Activated CD8-positive, alpha-beta memory T cell treated with anti-CD3 and anti-CD28 coated beads, Interleukin-2, amount 50 U/mL, for 4 hours (primary cell): ENCODE measurements around the gene IL17C.
"Not testable (repeated sequence)": the region's sequence is repeated elsewhere in the genome, so short reads cannot be mapped to it uniquely, and the experiment has no call there.

ENCODE experiments used
- DNase-seq: peaks from one replicate; pipeline ENCODE4 v3.0.0-alpha.2; 2020

IL17C gene

DNA sequence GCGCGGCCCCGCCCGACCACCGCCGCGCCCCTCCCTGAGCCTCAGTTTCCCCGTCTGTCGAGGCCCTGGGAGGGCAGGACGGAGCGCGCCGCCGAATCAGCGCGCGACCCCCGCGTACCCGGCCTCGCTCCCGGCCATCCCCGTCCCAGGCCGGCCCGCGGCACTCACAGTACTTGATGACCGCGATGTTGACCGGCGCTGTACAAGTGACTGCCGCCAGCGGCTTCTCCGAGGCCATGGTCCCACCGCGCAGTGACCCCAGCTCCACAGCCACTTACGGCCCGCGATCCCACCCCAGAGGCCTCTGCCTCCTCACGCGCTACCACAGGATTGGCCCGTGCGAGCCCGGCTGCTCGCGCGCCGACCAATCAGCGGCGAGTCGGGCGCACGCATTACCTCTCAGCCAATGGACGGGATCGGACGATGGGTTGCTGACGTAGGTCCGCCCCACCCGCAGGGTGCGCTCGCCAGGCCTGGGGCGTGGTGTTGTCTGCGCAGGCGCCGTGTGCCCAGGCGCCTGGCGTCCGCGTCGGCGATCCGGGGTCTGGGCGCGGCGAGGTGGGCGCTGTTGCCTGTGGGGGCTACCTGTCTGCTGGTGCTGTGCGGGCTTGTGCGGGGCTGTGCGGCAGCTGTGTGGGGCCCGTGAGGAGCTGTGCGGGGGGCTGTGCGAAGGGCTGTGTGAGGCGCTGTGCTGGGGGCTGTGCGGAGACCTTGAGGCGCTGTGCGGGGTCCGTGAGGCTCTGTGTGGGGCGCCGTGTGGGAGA lies 24.7 kb downstream of the IL17C start, which contains the start of gene MVD:
Gene MVD, minus strand, starts transcription at position 249 of the 764 bp plus-strand sequence. Its CDS starts 11 bp downstream, at position 238.
- peak; percentile 95 for DNase-seq

DNA sequence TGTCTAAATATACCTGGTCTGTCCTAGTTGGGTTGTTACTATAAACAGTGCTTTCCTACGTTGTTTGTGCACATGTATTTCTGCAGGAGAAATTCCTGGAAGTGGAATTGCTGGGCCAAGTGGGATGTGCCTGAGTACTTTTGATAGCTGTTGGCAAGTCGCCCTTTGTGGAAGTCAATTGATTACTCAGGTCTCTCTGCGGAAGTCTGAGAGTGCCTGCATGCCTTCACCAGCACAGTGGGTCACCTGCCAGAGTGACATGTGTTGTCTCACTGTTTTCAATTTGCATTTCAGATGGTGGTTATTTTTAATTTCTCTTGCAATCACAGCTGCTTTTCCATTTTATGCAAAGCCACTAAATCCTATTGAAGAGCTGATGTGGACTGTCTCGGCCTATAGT lies 26.8 kb downstream of the IL17C start:
- no peak for DNase-seq

DNA sequence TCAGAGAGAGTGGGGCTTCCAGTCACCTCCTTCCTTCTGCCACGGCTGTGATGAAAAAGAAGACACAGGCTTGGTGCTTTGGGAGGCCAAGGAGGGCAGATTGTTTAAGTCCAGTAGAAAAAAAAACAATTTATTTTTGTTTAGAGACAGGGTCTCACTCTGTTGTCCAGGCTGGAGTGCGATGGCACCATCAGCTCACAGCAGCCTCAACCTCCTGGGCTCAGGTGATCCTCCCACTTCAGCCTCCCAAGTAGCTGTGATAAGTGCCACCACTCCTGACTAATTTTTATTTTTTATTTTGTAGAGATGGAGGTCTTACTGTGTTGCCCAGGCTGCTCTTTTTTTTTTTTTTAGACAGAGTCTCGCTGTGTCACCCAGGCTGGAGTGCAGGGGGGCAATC lies 27.2 kb downstream of the IL17C start:
- DNase-seq, result no peak

DNA sequence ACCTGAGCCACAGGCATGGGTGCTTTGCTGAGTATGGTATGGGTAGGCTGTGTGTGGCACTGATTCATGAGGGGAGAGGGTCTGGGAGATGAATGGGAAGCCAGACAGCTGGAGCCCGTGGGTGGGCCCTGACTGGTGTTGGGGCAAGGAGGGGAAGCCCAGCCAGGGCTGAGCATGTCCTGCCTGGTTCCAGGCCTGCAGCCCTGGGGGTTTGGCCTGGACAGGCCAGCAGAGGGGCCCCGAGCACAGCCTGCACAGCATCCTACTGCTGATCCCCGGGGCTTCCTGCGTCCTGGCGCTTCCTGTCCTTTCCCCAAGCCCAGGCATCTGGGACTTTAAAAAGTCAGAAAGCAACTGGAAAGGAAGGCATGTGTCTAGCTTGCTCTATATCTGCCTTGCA lies 29.1 kb downstream of the IL17C start:
- no peak for DNase-seq

DNA sequence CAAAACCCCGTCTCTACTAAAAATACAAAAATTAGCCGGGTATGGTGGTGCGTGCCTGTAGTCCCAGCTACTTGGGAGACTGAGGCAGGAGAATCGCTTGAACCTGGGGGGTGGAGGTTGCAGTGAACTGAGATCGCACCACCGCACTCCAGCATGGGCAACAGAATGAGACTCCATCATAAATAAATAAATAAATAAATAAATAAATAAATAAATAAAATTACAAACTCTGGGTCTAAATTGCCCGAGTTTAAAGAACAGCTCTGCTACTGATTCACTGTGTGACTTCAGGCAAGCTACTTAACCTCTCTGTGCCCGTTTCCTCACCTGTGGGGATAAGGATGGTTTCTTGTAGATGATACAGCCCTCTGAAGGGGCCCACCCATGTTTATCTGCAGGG lies 31.1 kb downstream of the IL17C start:
- DNase-seq, result not testable (repeated sequence)

GRCh38 chr16:88669980-88670379 lies 31.6 kb downstream of the IL17C start:
- DNase-seq, result no peak

DNA sequence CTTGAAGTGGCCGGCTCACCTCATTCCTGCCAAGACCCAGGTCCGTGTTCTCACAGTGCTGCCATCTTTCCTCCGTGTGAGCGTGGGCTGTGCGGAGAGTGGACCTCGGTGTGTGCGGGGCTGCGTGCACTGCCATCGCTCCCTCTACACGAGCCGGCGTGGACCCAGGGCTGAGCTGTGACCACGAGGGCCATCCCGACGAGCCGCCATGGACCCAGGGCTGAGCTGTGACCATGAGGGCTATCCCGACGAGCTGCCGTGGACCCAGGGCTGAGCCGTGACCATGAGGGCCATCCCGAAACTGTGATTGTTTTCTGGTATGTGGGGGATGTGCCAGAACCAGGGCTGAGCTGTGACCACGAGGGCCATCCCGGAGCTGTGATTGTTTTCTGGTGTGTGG lies 33.4 kb downstream of the IL17C start:
- no peak for DNase-seq

DNA sequence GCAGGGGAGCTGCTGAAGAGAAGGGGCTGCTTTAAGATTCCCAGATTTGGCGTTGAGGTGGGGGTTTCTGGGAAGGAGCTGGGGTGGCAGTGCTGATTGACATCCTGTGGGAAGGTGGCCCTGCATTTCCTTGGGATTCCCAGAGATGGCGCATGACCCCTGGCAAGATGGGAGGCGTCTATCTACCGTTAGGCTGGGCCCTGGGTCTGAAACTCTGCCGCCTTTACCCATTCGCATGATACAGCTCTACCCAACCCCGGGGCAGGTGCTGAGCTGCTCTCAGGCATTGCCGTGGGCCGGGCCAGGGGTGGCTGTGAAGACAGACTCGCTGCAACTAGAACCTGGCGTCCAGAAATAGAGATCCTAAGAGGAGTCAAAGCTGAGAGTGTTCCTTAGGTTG lies 34.4 kb downstream of the IL17C start:
- no peak for DNase-seq

DNA sequence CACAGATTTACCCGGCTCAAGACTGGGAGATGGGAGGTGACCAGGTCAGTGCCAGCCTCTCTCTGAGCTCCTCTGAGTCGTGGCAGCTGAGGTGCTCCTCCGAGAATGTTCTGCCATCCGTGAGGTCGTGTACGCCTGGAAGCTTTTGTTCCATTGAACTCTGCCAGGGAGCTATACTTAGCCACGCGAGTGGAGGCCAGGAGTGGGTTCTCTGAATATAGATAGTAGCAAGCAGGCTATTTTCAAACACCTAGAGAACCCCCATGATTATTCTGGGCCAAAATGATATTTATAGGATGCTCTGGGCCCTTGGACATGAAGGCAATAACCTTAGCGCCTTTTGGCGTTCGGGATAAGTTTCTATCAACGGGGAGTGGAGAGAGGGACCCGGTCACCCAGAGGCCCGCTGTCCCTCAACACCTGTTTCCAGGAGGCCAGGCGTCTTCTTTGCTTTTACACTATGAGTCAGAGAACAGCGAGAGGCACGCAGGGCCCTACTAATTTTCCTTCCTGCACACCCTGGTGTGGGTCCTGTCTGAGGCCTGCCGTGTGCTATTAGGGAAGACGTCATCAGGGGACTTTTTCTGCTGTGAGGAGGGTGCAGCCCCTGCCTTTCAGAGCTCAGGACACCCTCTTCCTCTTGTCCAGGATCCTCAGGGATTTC lies 35.5 kb downstream of the IL17C start:
- DNase-seq, result no peak

DNA sequence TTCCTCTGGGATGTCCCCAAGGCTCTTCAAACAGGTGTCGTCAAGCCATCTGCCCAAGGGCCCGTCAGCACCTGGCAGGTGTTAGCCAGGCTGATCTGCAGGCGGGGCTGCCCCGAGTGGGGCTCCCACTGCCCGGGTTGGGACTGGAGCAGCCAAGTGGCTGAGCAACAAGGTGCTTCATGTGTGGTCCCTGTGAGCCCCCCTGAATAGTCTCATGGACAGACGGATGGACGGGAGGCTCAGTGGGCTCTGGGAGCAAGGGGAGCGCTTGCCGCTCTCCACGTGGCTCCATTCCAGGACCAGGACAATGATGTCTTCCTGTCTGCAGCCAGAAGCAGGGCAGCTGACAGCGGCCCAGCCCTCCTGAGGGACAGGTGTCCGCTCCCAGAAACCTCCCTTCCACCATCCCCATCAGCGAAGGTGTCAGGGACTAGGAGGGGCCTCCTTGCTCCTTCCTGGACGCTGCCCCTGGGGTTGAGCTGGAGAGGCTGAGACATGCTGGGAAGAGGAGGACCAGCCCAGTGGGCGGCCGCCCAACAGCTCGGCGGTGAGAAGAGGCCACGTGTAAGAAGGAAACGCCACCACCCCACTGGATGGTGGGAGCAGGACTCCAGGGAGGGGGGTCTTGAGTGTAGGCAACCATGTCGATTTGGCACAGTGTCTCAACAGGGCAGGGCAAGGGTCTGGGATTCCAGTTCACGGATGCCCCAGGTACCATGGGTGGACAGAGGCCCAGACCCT lies 38.3 kb downstream of the IL17C start:
- DNase-seq, result no peak

DNA sequence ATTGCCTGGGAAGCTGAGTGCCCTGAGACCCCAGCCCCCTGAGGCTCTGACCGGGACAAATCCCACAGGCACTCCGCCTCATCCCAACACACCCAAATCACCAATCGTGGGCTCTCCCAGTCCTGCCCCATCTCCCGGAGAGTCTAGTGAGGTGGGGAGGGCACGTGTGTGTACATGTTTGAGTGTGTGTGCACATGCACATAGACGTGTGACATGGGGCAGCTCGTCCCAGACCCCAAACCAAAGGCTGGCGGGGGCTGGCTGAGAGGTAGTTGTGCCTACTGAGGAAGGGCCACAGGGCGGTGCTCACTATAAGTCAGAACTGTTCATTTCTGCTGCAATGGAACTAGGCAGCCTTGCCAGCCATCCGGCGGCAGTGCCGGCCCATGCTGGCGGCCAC lies 39.3 kb downstream of the IL17C start:
- no peak for DNase-seq

GRCh38 chr16:88678224-88678979 lies 40.0 kb downstream of the IL17C start:
- no peak for DNase-seq

DNA sequence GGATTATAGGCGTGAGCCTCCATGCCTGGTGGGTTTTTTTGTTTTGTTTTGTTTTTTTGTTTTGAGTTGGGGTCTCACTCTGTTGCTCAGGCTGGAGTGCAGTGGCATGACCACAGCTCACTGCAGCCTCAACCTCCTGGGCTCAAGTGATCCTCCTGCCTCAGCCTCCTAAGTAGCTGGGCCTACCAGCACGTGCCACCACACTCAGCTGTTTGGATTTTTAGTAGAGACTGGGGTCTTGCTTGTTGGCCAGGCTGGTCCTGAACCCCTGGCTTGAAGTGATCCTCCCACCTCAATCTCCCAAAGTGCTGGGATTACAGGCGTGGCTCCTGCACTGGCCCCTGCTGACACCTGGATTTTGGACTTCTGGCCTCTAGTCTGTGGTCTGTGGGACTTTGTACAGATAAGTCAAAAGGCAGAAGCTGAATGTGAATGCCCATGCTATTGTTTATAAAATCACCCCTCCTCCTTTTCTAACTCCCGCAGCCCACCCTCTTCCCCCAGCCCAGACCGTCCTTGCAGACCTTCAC lies 42.2 kb downstream of the IL17C start:
- DNase-seq, result no peak

DNA sequence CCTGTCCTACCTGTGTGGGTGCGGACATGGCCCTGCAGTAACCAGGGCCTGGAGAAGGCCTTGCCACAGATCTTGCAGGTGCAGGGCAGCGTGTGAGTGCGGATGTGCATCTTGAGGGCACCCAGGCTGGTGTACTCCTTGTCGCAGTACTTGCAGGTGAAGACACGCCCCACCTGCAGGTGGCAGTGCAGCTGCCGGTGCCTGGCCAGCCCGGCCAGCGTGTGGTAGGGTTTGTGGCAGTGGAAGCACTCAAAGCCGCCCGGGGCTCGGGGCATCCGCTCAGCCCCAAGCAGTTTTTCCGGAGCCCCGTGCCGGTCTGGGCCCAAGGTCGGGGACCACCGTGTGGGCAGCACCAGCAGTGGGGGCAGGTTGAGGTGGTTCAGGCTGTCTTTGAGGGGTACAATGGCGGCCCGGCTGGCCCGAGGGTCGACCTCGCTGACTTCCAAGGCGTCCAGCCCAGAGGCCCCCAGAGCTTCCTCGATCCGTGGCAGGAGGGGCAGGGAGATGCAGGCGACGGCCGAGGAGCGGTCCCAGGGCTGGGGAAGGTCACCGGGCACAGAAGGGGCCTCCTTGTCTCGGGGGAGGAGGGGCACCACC lies 42.8 kb downstream of the IL17C start:
- DNase-seq, result peak; percentile 44

DNA sequence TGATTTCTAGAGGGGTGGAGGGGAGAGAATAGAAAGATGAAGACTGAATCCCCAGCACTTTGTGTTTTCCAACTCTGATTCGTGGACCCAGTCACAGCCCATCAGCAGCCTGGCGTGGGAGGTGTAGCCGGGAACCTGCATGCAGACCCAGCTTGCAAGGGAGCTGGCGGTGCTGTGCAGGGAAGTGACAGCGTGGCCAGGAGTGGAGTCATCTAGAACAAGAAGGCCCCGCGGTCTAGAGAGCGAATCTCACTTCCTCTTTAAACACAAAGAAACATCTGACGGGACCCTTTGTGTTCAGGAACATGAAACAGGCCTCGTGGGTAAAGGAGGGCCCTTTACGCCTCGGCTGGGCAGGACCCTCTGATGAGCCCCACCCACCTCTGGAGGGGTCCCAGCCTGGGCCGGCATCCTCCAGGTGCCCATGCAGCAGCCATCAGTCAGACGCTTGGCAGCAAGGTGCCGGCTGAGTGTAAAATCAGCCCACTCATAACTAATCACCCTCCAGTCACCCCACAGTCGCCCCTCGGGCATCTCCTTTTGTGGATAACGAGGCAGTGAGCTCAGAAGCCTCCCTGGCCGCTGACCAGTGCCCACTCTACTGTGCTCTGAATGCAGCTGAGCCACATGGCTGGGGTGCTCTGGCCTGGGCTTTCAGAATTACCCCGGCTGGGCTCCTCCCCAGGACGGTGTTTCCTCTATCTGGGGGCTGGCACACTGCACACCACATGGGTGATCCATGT lies 43.5 kb downstream of the IL17C start:
- peak; percentile 59 for DNase-seq

- DNase-seq, result no peak
Observed at GRCh38 chr16:88684569-88685155, 46.3 kb downstream of the IL17C start.

DNA sequence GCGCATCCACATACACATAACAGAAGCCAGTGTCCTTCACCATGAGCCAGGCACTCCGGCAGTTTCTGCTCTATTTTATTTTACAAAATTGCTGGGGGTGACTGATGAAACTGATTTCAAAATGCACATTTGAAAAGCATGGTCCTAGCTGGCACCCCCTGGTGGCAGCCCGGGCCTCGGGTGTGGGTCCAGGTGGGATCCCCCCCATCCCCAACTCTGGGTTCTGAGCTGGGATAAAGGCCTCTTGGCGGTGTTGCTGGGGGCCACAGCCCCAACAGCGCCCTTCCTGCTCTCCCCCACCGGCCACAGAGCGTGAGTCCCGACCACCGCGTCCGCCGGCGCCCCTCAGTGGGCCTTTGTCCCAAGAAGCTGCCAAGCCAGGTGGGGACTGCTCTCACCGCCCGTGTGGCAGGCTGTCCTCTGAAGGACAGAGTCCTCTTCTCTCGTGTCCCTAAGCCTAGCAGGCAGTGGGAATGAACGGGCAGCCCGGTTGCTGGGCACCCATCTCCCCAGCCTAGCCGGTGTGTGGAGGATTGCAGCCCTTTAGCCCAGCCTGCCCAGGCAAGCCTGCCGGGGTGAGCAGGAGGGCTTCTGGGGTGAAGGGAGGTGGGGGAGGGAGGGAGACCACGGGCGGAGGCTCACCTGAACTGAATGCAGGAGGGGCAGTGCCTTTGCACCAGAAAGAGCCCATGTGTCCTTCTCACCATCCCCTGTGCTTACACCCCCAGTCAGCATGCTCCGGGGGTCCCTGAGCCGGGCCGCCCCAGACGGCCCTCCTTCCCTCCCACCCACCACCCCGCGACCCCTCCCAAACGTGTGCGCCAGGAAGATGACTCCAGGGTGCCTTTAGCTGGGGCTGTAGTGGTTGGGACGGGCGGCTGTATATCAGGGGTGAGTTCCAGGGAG lies 47.0 kb downstream of the IL17C start:
- DNase-seq, result peak; percentile 75

DNA sequence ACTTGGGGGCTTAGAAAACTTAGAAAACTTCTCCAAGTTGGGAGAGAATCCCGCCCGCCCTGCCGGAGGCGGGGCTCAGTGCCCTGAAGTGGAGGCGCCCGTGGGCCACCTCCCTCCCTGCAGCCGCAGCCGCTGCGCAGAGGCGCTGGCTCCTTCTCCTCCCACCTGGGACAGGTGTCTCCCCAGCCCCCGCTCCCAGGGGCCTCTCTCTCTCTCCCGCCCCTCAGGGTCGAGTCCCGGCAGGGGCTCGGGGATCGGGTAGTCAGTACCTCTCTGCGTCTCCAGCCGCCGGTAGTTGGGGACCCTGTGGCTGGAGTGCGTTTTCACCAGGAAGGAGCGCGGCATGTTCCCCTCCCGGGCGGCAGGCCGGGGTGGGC lies 47.7 kb downstream of the IL17C start:
- DNase-seq, result peak; percentile 44

DNA sequence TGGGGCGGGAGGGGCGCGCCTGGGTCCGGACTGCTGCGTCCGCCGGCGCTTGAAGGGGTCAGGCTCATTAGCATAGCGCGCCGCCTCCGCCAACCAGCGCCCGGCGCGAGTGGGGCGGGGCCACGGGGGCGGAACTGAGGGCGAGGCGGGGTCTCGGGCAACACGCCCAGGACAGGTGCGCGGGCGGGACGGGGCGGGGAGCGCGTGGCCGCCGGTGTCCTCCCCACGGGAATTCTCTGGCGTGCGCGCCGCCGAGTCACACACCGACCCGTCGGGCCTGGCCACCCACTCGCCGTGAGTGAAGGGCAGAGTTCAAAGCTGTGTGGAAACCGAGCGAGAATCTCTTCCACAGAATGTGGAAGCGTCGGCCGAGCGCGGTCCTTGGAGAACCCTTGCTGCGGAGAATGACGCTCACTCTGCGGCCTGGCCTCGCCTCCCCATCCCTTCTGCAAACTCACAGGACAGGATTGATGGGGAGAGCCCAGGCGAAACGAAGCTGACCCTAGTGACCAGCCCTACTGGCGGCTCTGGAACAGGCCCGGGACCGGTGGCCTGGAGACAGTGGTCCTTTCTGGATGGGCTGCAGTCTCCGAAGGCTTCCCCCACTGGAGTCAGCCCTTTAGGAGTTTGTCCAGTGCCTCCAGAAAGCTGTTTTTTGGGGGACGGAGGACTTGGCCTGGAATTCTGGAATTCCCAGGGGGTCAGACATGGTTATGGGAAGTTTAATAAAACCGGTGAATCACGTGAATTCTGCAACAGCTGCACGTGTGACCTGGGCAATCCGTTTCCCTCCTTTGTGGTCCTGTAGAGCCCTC lies 48.3 kb downstream of the IL17C start, which contains the start of gene SNAI3:
Gene SNAI3, minus strand, starts transcription at position 69 of the 815 bp plus-strand sequence. CDS start 101 bp downstream, outside the sequence.
- DNase-seq, result peak; percentile 85
